ENCODE data around the gene MED16. TPM values are rescaled to one million over a fixed set of nuclear protein-coding genes. Genes with fewer than 3 reads are reported as not detected.
"Not testable (repeated sequence)": the region's sequence is repeated elsewhere in the genome, so short reads cannot be mapped to it uniquely, and the experiment has no call there.

The MED16 gene
- polyA plus RNA-seq, 3 donors = 20.7 to 37.4 (median 32.8) TPM

- no peaks in the 10 kb centered on the region for H3K9me3 ChIP-seq (replicated peaks in 1 of 2; ENCODE audit: control insufficient read depth in 1 of 2, insufficient read depth in 1 of 2, low read length in 2 of 2)
- peak within 1 kb of the TSS; percentile 59 for H3K9ac ChIP-seq (ENCODE audit: insufficient read depth, low read length, poor library complexity, severe bottlenecking)
- DNase-seq = no peak
- no peaks in the 10 kb centered on the region for H4K20me1 ChIP-seq (ENCODE audit: insufficient read depth, low read length)
- Mint-ChIP-seq H3K4me1 (peaks cover 41% of the 10 kb centered on the region), H3K27me3 (ENCODE audit: low read depth in 3 of 3) (peaks cover 3 to 7% (median 5%) of the 10 kb centered on the region in 3 donors), H3K36me3 (no peaks in the 10 kb centered on the region), H3K4me3 (peak within 1 kb of the TSS; percentile 78 to 79), H3K27ac (peak within 1 kb of the TSS in 1 of 7 donors; percentile 13), H3K9me3 (no peaks in the 10 kb centered on the region)
- whole genome bisulfite sequencing (ENCODE audit: insufficient coverage) = under 1% methylated on average over 49 of the region's 86 CpGs
- H2AFZ ChIP-seq (ENCODE audit: insufficient read depth, low read depth, low read length, poor library complexity, severe bottlenecking) = peak within 1 kb of the TSS; percentile 81
- no peaks in the 10 kb centered on the region for H3K36me3 ChIP-seq (replicated peaks in 1 of 2; ENCODE audit: control insufficient read depth in 1 of 2, insufficient read depth in 2 of 2, low read length in 2 of 2)
- H3K4me1 ChIP-seq (ENCODE audit: control insufficient read depth in 1 of 2, insufficient read depth in 2 of 2, low read length in 2 of 2) = peaks cover 44 to 46% of the 10 kb centered on the region in 2 donors
- intact Hi-C loops (cut with micrococcal nuclease) = no loop called here
- no peaks in the 10 kb centered on the region for H3K27me3 ChIP-seq (ENCODE audit: control insufficient read depth in 2 of 2, insufficient read depth in 2 of 2, low read length in 2 of 2)
- no peak within 1 kb of the TSS for H3K27ac ChIP-seq (ENCODE audit: low read depth in 1 of 2, low read length in 2 of 2)
- H3K4me2 ChIP-seq (replicated peaks; ENCODE audit: extremely low read depth, low read length, poor library complexity, severe bottlenecking) = peak within 1 kb of the TSS; percentile 86
- peaks cover 52% of the 10 kb centered on the region for H3K79me2 ChIP-seq (ENCODE audit: insufficient read depth, low read length)
- TF ChIP-seq CTCF (IDR thresholded peaks at IDR 0.05) = no peak
- H3K4me3 ChIP-seq (replicated peaks in 1 of 3; ENCODE audit: low read depth in 2 of 3, low read length in 3 of 3) = peak within 1 kb of the TSS; percentile 34 to 75 (median 35)
These were observed 71.0 kb downstream of the MED16 start, which contains the start of gene PLPPR3 for GRCh38 chr19:821825-822503. TSS of gene PLPPR3 (minus strand) at chr19:821955. CDS start at chr19:821559, 396 bp downstream.

- intact Hi-C loops (cut with micrococcal nuclease) = no loop called here
- H3K36me3 ChIP-seq (replicated peaks in 1 of 2; ENCODE audit: control insufficient read depth in 1 of 2, insufficient read depth in 2 of 2, low read length in 2 of 2) = no peaks in the 10 kb centered on the region
- no peak overlapping the region for H3K27ac ChIP-seq (ENCODE audit: low read depth in 1 of 2, low read length in 2 of 2)
- H3K4me1 ChIP-seq (ENCODE audit: control insufficient read depth in 1 of 2, insufficient read depth in 2 of 2, low read length in 2 of 2) = peaks cover 37 to 40% of the 10 kb centered on the region in 2 donors
- H3K79me2 ChIP-seq (ENCODE audit: insufficient read depth, low read length) = peaks cover 52% of the 10 kb centered on the region
- H3K36me3 Mint-ChIP-seq = peaks cover 0 to 3% of the 10 kb centered on the region in 2 donors
- H3K4me2 ChIP-seq (replicated peaks; ENCODE audit: extremely low read depth, low read length, poor library complexity, severe bottlenecking) = peak overlapping the region; percentile 86
- no peak overlapping the region for H3K27ac Mint-ChIP-seq
- peak overlapping the region; percentile 78 to 79 for H3K4me3 Mint-ChIP-seq
- H3K4me3 ChIP-seq (replicated peaks in 1 of 3; ENCODE audit: low read depth in 2 of 3, low read length in 3 of 3) = peak overlapping the region; percentile 34 to 75 (median 35)
- H3K9me3 ChIP-seq (replicated peaks in 1 of 2; ENCODE audit: control insufficient read depth in 1 of 2, insufficient read depth in 1 of 2, low read length in 2 of 2) = no peaks in the 10 kb centered on the region
- no peaks in the 10 kb centered on the region for H3K27me3 ChIP-seq (ENCODE audit: control insufficient read depth in 2 of 2, insufficient read depth in 2 of 2, low read length in 2 of 2)
- whole genome bisulfite sequencing (ENCODE audit: insufficient coverage) = under 1% methylated on average over 59 of the region's 64 CpGs
- H4K20me1 ChIP-seq (ENCODE audit: insufficient read depth, low read length) = no peaks in the 10 kb centered on the region
- H3K9me3 Mint-ChIP-seq = peaks cover 0 to 4% (median 0%) of the 10 kb centered on the region in 7 donors
- TF ChIP-seq CTCF (IDR thresholded peaks at IDR 0.05) = no peak
- DNase-seq = no peak
- peak overlapping the region; percentile 81 for H2AFZ ChIP-seq (ENCODE audit: insufficient read depth, low read depth, low read length, poor library complexity, severe bottlenecking)
- peak overlapping the region; percentile 59 for H3K9ac ChIP-seq (ENCODE audit: insufficient read depth, low read length, poor library complexity, severe bottlenecking)
- peaks cover 36% of the 10 kb centered on the region for H3K4me1 Mint-ChIP-seq
- peaks cover 3 to 7% (median 5%) of the 10 kb centered on the region in 3 donors for H3K27me3 Mint-ChIP-seq (ENCODE audit: low read depth in 3 of 3)
These were observed 71.7 kb downstream of the MED16 start for GRCh38 chr19:821231-821824.

GRCh38 chr19:820212-820611 lies 72.8 kb downstream of the MED16 start:
- H3K79me2 ChIP-seq (ENCODE audit: insufficient read depth, low read length) = peaks cover 48% of the 10 kb centered on the region
- intact Hi-C loops (cut with micrococcal nuclease); H3K36me3 Mint-ChIP-seq: not testable (repeated sequence)

More at GRCh38 chr19:820212-820611, 72.8 kb downstream of the MED16 start:
- not testable (repeated sequence) for H3K9ac ChIP-seq (ENCODE audit: insufficient read depth, low read length, poor library complexity, severe bottlenecking); H3K27ac ChIP-seq (ENCODE audit: low read depth in 1 of 2, low read length in 2 of 2); H3K27me3 Mint-ChIP-seq (ENCODE audit: low read depth in 3 of 3); H2AFZ ChIP-seq (ENCODE audit: insufficient read depth, low read depth, low read length, poor library complexity, severe bottlenecking); H3K27me3 ChIP-seq (ENCODE audit: control insufficient read depth in 2 of 2, insufficient read depth in 2 of 2, low read length in 2 of 2); H3K9me3 Mint-ChIP-seq; H3K4me3 ChIP-seq (replicated peaks in 1 of 3; ENCODE audit: low read depth in 2 of 3, low read length in 3 of 3); H3K36me3 ChIP-seq (replicated peaks in 1 of 2; ENCODE audit: control insufficient read depth in 1 of 2, insufficient read depth in 2 of 2, low read length in 2 of 2); H3K4me2 ChIP-seq (replicated peaks; ENCODE audit: extremely low read depth, low read length, poor library complexity, severe bottlenecking); H3K27ac Mint-ChIP-seq; DNase-seq; H3K9me3 ChIP-seq (replicated peaks in 1 of 2; ENCODE audit: control insufficient read depth in 1 of 2, insufficient read depth in 1 of 2, low read length in 2 of 2); H4K20me1 ChIP-seq (ENCODE audit: insufficient read depth, low read length); H3K4me3 Mint-ChIP-seq
- WGBS (ENCODE audit: insufficient coverage) = 90% methylated on average over 2 of the region's 5 CpGs
- peaks cover 25% of the 10 kb centered on the region for H3K4me1 Mint-ChIP-seq
- H3K4me1 ChIP-seq (ENCODE audit: control insufficient read depth in 1 of 2, insufficient read depth in 2 of 2, low read length in 2 of 2) = peaks cover 26 to 29% of the 10 kb centered on the region in 2 donors
